Caco-2 (cell line): ENCODE measurements around the gene ASB8. TPM values are rescaled to one million over a fixed set of nuclear protein-coding genes. Genes with fewer than 3 reads are reported as not detected.

Experiments used
- BruUV-seq: library from RNA; stranded (reverse); fragments of 400-500 nt; replicated peaks from 2 replicates; lab custom pipeline; 2021; lab: Mats Ljungman, UMichigan
- CTCF ChIA-PET: fragments of 300-600 bp; sonication (Branson Sonifier 250); formaldehyde crosslinking; loops from one replicate; lab custom pipeline; 2022; ENCODE audit warnings: antibody characterized with exemption; lab: Charles Lee
- POLR2A ChIA-PET: fragments of 300-600 bp; sonication (Branson Sonifier 250); formaldehyde crosslinking; loops from one replicate; lab custom pipeline; 2022; ENCODE audit warnings: antibody characterized with exemption; lab: Charles Lee
- DNase-seq, 2 experiments: peaks; one replicate each; pipeline versions ENCODE4 v3.0.0 to v3.0.0-alpha.2; 2020 to 2022
- H3K27me3 ChIP-seq: replicated peaks from 2 replicates; pipeline ENCODE4 v1.6.0; 2011; ENCODE audit warnings: low read length; ENCODE audit not compliant: control insufficient read depth, insufficient read depth
- H3K36me3 ChIP-seq: 2 replicates; pipeline ENCODE4 v1.5.1; 2011; ENCODE audit warnings: low read length; ENCODE audit not compliant: control insufficient read depth, insufficient read depth
- H3K4me1 ChIP-seq: fragments of 250-450 bp; sonication (Bioruptor Pico); 2 replicates; pipeline ENCODE4 v1.5.1; 2020; ENCODE audit warnings: mild to moderate bottlenecking
- H3K4me3 ChIP-seq: 2 replicates; pipeline ENCODE4 v1.5.1; 2011; ENCODE audit warnings: low read depth, mild to moderate bottlenecking, control low read depth, low read length
- H3K9me3 ChIP-seq: fragments of 250-450 bp; sonication (Bioruptor Pico); 2 replicates; pipeline ENCODE4 v1.5.1; 2020; ENCODE audit warnings: mild to moderate bottlenecking, moderate library complexity
- H3K27ac Mint-ChIP-seq: one replicate; pipeline ENCODE4 v1.8.0; 2022; ENCODE audit warnings: mixed read lengths; ENCODE audit not compliant: unreplicated experiment
- H3K27me3 Mint-ChIP-seq: one replicate; pipeline ENCODE4 v1.8.0; 2022; ENCODE audit warnings: mixed read lengths; ENCODE audit not compliant: insufficient read depth, unreplicated experiment
- H3K36me3 Mint-ChIP-seq: one replicate; pipeline ENCODE4 v1.8.0; 2022; ENCODE audit warnings: mild to moderate bottlenecking, mixed read lengths; ENCODE audit not compliant: insufficient read depth, unreplicated experiment
- H3K4me1 Mint-ChIP-seq: one replicate; pipeline ENCODE4 v1.8.0; 2022; ENCODE audit warnings: low read depth, mixed read lengths; ENCODE audit not compliant: unreplicated experiment
- H3K4me3 Mint-ChIP-seq: one replicate; pipeline ENCODE4 v1.8.0; 2022; ENCODE audit warnings: mild to moderate bottlenecking, moderate library complexity, mixed read lengths; ENCODE audit not compliant: unreplicated experiment
- H3K9me3 Mint-ChIP-seq: one replicate; pipeline ENCODE4 v1.8.0; 2022; ENCODE audit warnings: mixed read lengths; ENCODE audit not compliant: unreplicated experiment
- intact Hi-C: fragments of 100-400 bp; cut with micrococcal nuclease; formaldehyde crosslinking; loops from one replicate; pipeline ENCODE4 v1.10.0; 2022; ENCODE audit not compliant: unreplicated experiment
- total RNA-seq: library from RNA; stranded (reverse); gene quantifications from 2 replicates; pipeline ENCODE4 v1.2.3, GENCODE V29; 2022
- TF ChIP-seq, protein P1 (sequence below), 2 experiments: fragments of 200-600 bp in 1 of 2; IDR thresholded peaks; 1 replicate in 1 of 2; 2 replicates in 1 of 2; pipeline versions ENCODE4 v1.5.1 to v1.8.0; 2011 to 2022; ENCODE audit warnings: antibody characterized with exemption in 1 of 2, control low read depth in 1 of 2, inconsistent platforms in 1 of 2, low read depth in 1 of 2, low read length in 1 of 2, mild to moderate bottlenecking in 1 of 2, moderate library complexity in 1 of 2; ENCODE audit not compliant: insufficient read depth in 1 of 2, severe bottlenecking in 1 of 2, unreplicated experiment in 1 of 2

ASB8 gene
- total RNA-seq, 1 experiment from 2014 or later, result 30.6 TPM

DNA sequence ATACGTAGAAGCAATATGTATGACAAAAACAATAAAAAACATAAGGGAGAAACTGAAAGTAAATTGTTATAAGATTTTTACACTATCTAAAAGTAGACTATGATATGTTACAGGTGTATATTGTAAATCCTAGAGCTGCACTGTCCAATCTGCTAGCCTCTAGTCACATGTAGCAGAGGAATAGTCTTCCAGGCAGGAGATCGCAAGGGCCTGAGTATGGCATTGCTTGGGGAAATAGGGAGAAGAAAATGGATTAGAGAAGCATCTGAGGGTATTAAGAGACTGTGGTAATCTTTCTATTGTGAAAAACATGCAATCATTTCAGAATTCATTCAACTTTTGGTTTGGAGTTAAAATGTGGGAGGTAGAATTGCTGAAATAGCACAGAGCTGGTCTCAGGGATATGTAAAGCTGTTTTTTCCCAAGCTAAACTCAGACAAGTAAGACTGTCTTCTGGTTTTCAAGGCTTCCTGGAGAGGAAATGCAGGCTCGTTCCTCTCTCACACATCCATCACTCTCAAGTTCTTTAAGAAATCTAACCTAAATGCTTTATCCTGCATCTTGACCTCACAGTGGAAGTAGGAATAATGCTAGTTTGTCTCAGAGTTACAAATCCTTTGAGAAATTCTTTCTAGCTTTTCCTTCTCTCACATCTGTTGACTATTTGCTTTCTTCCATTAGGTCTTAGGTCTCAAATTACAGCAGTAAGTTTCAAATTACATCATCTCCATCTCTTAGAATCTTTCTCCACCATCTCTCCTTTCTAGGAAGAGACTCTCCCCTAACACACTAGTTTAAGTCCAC, 18.5 kb upstream of the ASB8 start:
- Histone ChIP-seq H3K36me3 (no peaks in the 10 kb centered on the region), H3K9me3 (no peaks in the 10 kb centered on the region), H3K4me1 (no peaks in the 10 kb centered on the region), H3K4me3 (no peak overlapping the region), H3K27me3 (no peaks in the 10 kb centered on the region)
- H3K27me3 Mint-ChIP-seq, result peaks cover 11% of the 10 kb centered on the region
- TF ChIP-seq, protein P1, sequence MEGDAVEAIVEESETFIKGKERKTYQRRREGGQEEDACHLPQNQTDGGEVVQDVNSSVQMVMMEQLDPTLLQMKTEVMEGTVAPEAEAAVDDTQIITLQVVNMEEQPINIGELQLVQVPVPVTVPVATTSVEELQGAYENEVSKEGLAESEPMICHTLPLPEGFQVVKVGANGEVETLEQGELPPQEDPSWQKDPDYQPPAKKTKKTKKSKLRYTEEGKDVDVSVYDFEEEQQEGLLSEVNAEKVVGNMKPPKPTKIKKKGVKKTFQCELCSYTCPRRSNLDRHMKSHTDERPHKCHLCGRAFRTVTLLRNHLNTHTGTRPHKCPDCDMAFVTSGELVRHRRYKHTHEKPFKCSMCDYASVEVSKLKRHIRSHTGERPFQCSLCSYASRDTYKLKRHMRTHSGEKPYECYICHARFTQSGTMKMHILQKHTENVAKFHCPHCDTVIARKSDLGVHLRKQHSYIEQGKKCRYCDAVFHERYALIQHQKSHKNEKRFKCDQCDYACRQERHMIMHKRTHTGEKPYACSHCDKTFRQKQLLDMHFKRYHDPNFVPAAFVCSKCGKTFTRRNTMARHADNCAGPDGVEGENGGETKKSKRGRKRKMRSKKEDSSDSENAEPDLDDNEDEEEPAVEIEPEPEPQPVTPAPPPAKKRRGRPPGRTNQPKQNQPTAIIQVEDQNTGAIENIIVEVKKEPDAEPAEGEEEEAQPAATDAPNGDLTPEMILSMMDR (IDR thresholded peaks at IDR 0.05; ENCODE audit: insufficient read depth in 1 of 2, low read depth in 1 of 2, low read length in 1 of 2, severe bottlenecking in 1 of 2, unreplicated experiment in 1 of 2), result no peak
- CTCF ChIA-PET, result no interaction called here
- POLR2A ChIA-PET, result no interaction called here
- H3K9me3 Mint-ChIP-seq, result no peaks in the 10 kb centered on the region
- H3K27ac Mint-ChIP-seq, result no peak overlapping the region
- no peaks in the 10 kb centered on the region for H3K4me1 Mint-ChIP-seq
- no peak overlapping the region for H3K4me3 Mint-ChIP-seq
- DNase-seq, result no peak
- intact Hi-C loops, result no loop called here
- no peaks in the 10 kb centered on the region for H3K36me3 Mint-ChIP-seq
- no TSS peak for BruUV-seq

DNA sequence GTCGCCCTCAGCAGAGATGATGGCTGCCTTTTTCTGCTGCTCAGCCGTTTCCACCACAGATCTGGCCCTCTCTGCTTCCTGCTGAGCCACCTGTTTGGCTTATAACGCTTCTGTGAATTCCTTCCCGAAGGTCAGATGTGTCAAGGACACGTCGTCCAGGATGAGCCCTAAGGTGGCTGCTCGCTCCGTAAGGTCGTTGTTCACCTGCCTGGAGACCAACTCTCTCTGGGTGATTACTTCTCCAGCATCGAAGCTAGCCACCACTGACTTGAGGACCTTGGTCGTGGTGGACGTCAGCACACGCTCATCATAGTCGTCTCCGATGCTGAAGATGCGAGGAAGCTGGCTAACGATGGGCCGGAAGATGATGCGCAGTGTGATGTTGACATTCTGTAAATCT, 11.7 kb upstream of the ASB8 start:
- H3K9me3 ChIP-seq, result no peaks in the 10 kb centered on the region
- no peak for DNase-seq
- no peaks in the 10 kb centered on the region for H3K4me1 Mint-ChIP-seq
- POLR2A ChIA-PET, result no interaction called here
- no peaks in the 10 kb centered on the region for H3K27me3 Mint-ChIP-seq
- no peaks in the 10 kb centered on the region for H3K9me3 Mint-ChIP-seq
- TF ChIP-seq, protein P1 (IDR thresholded peaks at IDR 0.05; ENCODE audit: insufficient read depth in 1 of 2, low read depth in 1 of 2, low read length in 1 of 2, severe bottlenecking in 1 of 2, unreplicated experiment in 1 of 2), result no peak
- H3K4me3 ChIP-seq, result no peak overlapping the region
- no peaks in the 10 kb centered on the region for H3K27me3 ChIP-seq
- no peak overlapping the region for H3K27ac Mint-ChIP-seq
- H3K36me3 ChIP-seq, result no peaks in the 10 kb centered on the region
- no peaks in the 10 kb centered on the region for H3K36me3 Mint-ChIP-seq
- no peaks in the 10 kb centered on the region for H3K4me1 ChIP-seq
- intact Hi-C loops, result loop anchor here (5.0 kb wide), 1 partner anchor 167 kb away; the partner anchor contains the start of gene COL2A1
- CTCF ChIA-PET, result no interaction called here
- no TSS peak for BruUV-seq
- H3K4me3 Mint-ChIP-seq, result no peak overlapping the region

DNA sequence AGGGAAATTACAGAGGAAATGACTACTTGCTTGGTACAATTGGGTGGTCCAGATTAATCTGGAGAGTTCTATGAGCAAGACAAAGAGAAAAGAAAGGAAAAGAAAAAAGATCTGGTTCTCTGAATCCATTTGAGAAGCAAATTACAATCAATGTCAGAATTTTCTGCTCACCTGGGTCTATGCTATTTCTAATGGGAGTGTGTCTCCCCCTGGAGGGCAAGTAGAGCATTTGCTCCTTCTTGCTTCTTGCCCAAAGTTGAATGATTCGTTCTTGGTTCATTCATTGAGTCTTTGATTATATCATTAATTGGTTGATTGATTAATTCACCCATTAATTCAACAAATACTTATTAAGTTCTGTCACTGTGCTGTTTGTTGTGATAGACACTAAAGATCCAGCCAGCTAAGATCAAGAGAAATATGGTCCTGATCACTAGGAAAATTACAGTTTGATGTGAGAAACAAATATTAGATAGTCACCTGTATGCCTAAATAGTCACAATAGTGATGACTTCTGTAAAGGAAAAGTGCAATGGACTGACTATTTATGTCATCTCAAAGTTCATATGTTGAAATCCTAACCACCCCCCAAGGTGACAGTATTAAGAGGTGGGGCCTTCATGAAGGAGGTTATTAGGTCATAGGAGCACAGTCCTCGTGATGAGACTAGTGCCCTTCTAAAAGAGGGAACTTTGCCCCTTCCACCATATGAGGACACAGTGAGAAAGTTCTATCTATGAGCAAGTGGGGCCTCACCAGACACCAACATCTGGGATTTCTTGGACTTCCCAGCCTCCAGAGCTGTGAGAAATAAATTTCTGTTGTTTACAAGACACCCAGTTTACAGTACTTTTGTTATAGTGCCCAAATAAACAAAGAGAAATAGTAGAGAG, 8.0 kb upstream of the ASB8 start:
- H3K9me3 ChIP-seq, result no peaks in the 10 kb centered on the region
- no peaks in the 10 kb centered on the region for H3K27me3 ChIP-seq
- H3K4me3 ChIP-seq, result no peak overlapping the region
- intact Hi-C loops, result loop anchor here (1.0 to 5.0 kb wide), 5 partner anchors 81 to 450 kb away; partner anchors contain the start of genes COL2A1 and TMEM106C
- H3K4me1 ChIP-seq, result no peaks in the 10 kb centered on the region
- Mint-ChIP-seq H3K9me3 (no peaks in the 10 kb centered on the region), H3K27ac (no peak overlapping the region), H3K27me3 (no peaks in the 10 kb centered on the region), H3K4me1 (no peaks in the 10 kb centered on the region), H3K4me3 (no peak overlapping the region), H3K36me3 (no peaks in the 10 kb centered on the region)
- TF ChIP-seq, protein P1 (IDR thresholded peaks at IDR 0.05; ENCODE audit: insufficient read depth in 1 of 2, low read depth in 1 of 2, low read length in 1 of 2, severe bottlenecking in 1 of 2, unreplicated experiment in 1 of 2), result peak; percentile 92 to 96
- POLR2A ChIA-PET, result no interaction called here
- CTCF ChIA-PET, result interaction anchor here (0.8 to 1.2 kb wide), 4 partner anchors 8 to 81 kb away, joined by 3 to 4 read pairs (median 3); partner anchors contain the start of gene ASB8
- peak in 1 of 2 experiments; percentile 76 for DNase-seq
- BruUV-seq, result no TSS peak
- H3K36me3 ChIP-seq, result no peaks in the 10 kb centered on the region
